IMR-90 (cell line): ENCODE measurements around the gene CCSER1. TPM values are rescaled to one million over a fixed set of nuclear protein-coding genes. Genes with fewer than 3 reads are reported as not detected.

Source experiments
- ATAC-seq: fragments of 200-7000 bp; cut with Tn5 transposase; 2 replicates; pipeline ENCODE4 v1.9.1; 2020; ENCODE audit warnings: low read depth, mild to moderate bottlenecking, moderate library complexity
- BruUV-seq: library from RNA; stranded (reverse); fragments of 400-500 nt; replicated peaks from 2 replicates; lab custom pipeline; 2021; lab: Mats Ljungman, UMichigan
- CTCF ChIA-PET: fragments of 300-600 bp; formaldehyde crosslinking; extraction: SDS; loops from one replicate; lab custom pipeline; 2021; ENCODE audit warnings: antibody characterized with exemption; lab: Yijun Ruan, JAX
- POLR2A ChIA-PET: fragments of 300-600 bp; sonication (Branson Sonifier 250); formaldehyde crosslinking; loops from one replicate; lab custom pipeline; 2022; ENCODE audit warnings: antibody characterized with exemption; ENCODE audit not compliant: unreplicated experiment; lab: Charles Lee
- DNase-seq: peaks from one replicate; pipeline ENCODE4 v3.0.0; 2013
- H2AFZ ChIP-seq: replicated peaks from 2 replicates; pipeline ENCODE3; 2013; ENCODE audit warnings: low read length, mild to moderate bottlenecking; ENCODE audit not compliant: poor library complexity
- H2AK5ac ChIP-seq: 2 replicates; pipeline ENCODE4 v1.6.1; 2013; ENCODE audit warnings: low read depth, low read length, inconsistent platforms
- H2AK9ac ChIP-seq: replicated peaks from 2 replicates; pipeline ENCODE3; 2013; ENCODE audit warnings: mild to moderate bottlenecking, low read depth, low read length, moderate library complexity; ENCODE audit not compliant: poor library complexity
- H2BK120ac ChIP-seq: 2 replicates; pipeline ENCODE4 v1.6.1; 2013; ENCODE audit warnings: low read depth, low read length, inconsistent platforms
- H2BK15ac ChIP-seq: 3 replicates; pipeline ENCODE4 v1.6.1; 2013; ENCODE audit warnings: low read depth, low read length, inconsistent platforms
- H2BK20ac ChIP-seq: 2 replicates; pipeline ENCODE4 v1.6.1; 2013; ENCODE audit warnings: low read depth, mild to moderate bottlenecking, inconsistent platforms, low read length, moderate library complexity
- H2BK5ac ChIP-seq: 2 replicates; pipeline ENCODE4 v1.6.1; 2013; ENCODE audit warnings: mild to moderate bottlenecking, low read depth, low read length, inconsistent platforms; ENCODE audit not compliant: poor library complexity, severe bottlenecking
- H3K14ac ChIP-seq: replicated peaks from 2 replicates; pipeline ENCODE4 v1.6.1; 2013; ENCODE audit warnings: low read depth, low read length, inconsistent platforms
- H3K18ac ChIP-seq: 2 replicates; pipeline ENCODE4 v1.6.1; 2013; ENCODE audit warnings: low read depth, low read length, control low read depth
- H3K23ac ChIP-seq: 2 replicates; pipeline ENCODE4 v1.6.1; 2013; ENCODE audit warnings: low read depth, low read length, inconsistent platforms
- H3K27ac ChIP-seq: 2 replicates; pipeline ENCODE4 v1.5.1; 2013; ENCODE audit warnings: mild to moderate bottlenecking, control low read depth, low read length; ENCODE audit not compliant: insufficient read depth
- H3K27me3 ChIP-seq: 2 replicates; pipeline ENCODE4 v1.6.1; 2013; ENCODE audit warnings: low read length; ENCODE audit not compliant: control insufficient read depth, insufficient read depth
- H3K36me3 ChIP-seq: 2 replicates; pipeline ENCODE4 v1.6.1; 2013; ENCODE audit warnings: low read length, mixed read lengths; ENCODE audit not compliant: control insufficient read depth, insufficient read depth
- H3K4ac ChIP-seq: 2 replicates; pipeline ENCODE4 v1.6.1; 2013; ENCODE audit warnings: low read depth, low read length, inconsistent platforms
- H3K4me1 ChIP-seq: 2 replicates; pipeline ENCODE4 v1.6.1; 2013; ENCODE audit warnings: low read length, mixed read lengths; ENCODE audit not compliant: control insufficient read depth, insufficient read depth
- H3K4me2 ChIP-seq: 2 replicates; pipeline ENCODE4 v1.6.1; 2013; ENCODE audit warnings: low read depth, mild to moderate bottlenecking, control low read depth, low read length, moderate library complexity
- H3K4me3 ChIP-seq: 2 replicates; pipeline ENCODE4 v1.5.1; 2013; ENCODE audit warnings: low read depth, mild to moderate bottlenecking, control low read depth, low read length, moderate library complexity; ENCODE audit not compliant: insufficient read depth
- H3K56ac ChIP-seq: 2 replicates; pipeline ENCODE4 v1.6.1; 2013; ENCODE audit warnings: low read length, inconsistent platforms; ENCODE audit not compliant: insufficient read depth; ENCODE audit errors: extremely low read depth
- H3K79me1 ChIP-seq, 2 experiments: 2 replicates each; pipeline ENCODE4 v1.6.1; 2013; ENCODE audit warnings: low read length in 2 of 2, inconsistent platforms in 1 of 2, low read depth in 1 of 2
- H3K9ac ChIP-seq: 2 replicates; pipeline ENCODE4 v1.6.1; 2013; ENCODE audit warnings: low read depth, low read length, control low read depth
- H3K9me1 ChIP-seq: 2 replicates; pipeline ENCODE4 v1.6.1; 2013; ENCODE audit warnings: low read length, inconsistent platforms; ENCODE audit not compliant: insufficient read depth
- H3K9me3 ChIP-seq: 2 replicates; pipeline ENCODE4 v1.6.1; 2013; ENCODE audit warnings: low read length; ENCODE audit not compliant: control insufficient read depth, insufficient read depth
- H4K20me1 ChIP-seq: 2 replicates; pipeline ENCODE4 v1.6.1; 2013; ENCODE audit warnings: low read length, inconsistent platforms; ENCODE audit not compliant: insufficient read depth
- H4K5ac ChIP-seq: 2 replicates; pipeline ENCODE4 v1.6.1; 2013; ENCODE audit warnings: mild to moderate bottlenecking, low read depth, low read length, control low read depth
- H4K8ac ChIP-seq, 2 experiments: 2 replicates each; pipeline ENCODE4 v1.6.1; 2013; ENCODE audit warnings: low read depth in 2 of 2, low read length in 2 of 2, control low read depth in 1 of 2, inconsistent platforms in 1 of 2
- H4K91ac ChIP-seq: 2 replicates; pipeline ENCODE4 v1.6.1; 2013; ENCODE audit warnings: low read depth, low read length, inconsistent platforms; ENCODE audit not compliant: insufficient read depth
- CHD1 ChIP-seq: IDR thresholded peaks from 2 replicates; pipeline ENCODE4 v1.6.1; 2012; ENCODE audit warnings: low read depth, low read length, improper control_type of control experiment
- FOS ChIP-seq: fragments of 150-350 bp; IDR thresholded peaks from 2 replicates; pipeline ENCODE4 v1.6.1; 2016; ENCODE audit warnings: low read depth, low read length
- MAZ ChIP-seq: IDR thresholded peaks from 2 replicates; pipeline ENCODE4 v1.6.1; 2012; ENCODE audit warnings: low read depth, mild to moderate bottlenecking, low read length, improper control_type of control experiment, moderate library complexity, borderline replicate concordance
- MXI1 ChIP-seq: IDR thresholded peaks from 2 replicates; pipeline ENCODE4 v1.6.1; 2012; ENCODE audit warnings: low read depth, mild to moderate bottlenecking, low read length, moderate library complexity, borderline replicate concordance
- POLR2A ChIP-seq: IDR thresholded peaks from 2 replicates; pipeline ENCODE4 v1.6.1; 2012; ENCODE audit warnings: mild to moderate bottlenecking, low read depth, low read length
- RCOR1 ChIP-seq: IDR thresholded peaks from 2 replicates; pipeline ENCODE4 v1.6.1; 2012; ENCODE audit warnings: mild to moderate bottlenecking, low read length, improper control_type of control experiment; ENCODE audit not compliant: insufficient replicate concordance
- SMC3 ChIP-seq: fragments of 150-350 bp; IDR thresholded peaks from 2 replicates; pipeline ENCODE4 v1.6.1; 2016; ENCODE audit warnings: low read depth, mild to moderate bottlenecking, antibody characterized with exemption, low read length, moderate library complexity
- WGBS, 2 experiments: methylation state at CpG; one replicate each; pipeline versions ENCODE4 v1.1.5 to v1.1.7; 2013; ENCODE audit warnings: missing lambda C conversion rate in 2 of 2; ENCODE audit not compliant: insufficient read length in 1 of 2; ENCODE audit errors: extremely low coverage in 2 of 2; 5-methylcytosine and 5-hydroxymethylcytosine counted together
- dilution Hi-C: fragments of 300-500 bp; cut with HindIII; formaldehyde crosslinking; loops from one replicate; pipeline ENCODE4 v1.14.3; 2018; ENCODE audit warnings: low sequenced_read_pairs; ENCODE audit not compliant: unreplicated experiment
- in situ Hi-C: fragments of 300-500 bp; cut with MboI; formaldehyde crosslinking; loops from 3 replicates; pipeline ENCODE4 v1.14.3; 2019; ENCODE audit warnings: low sequenced_read_pairs, inconsistent platforms, mixed read lengths
- intact Hi-C: fragments of 100-400 bp; cut with micrococcal nuclease; formaldehyde crosslinking; loops from 2 replicates; pipeline ENCODE4 v1.10.0; 2022
- polyA plus RNA-seq, 3 experiments: library from polyadenylated mRNA; depleted of rRNA; stranded (reverse); fragments of >200 nt; gene quantifications; 2 replicates each; pipeline ENCODE4 v1.2.3, GENCODE V29; 2012; ENCODE audit warnings: low replicate concordance in 1 of 3
- total RNA-seq: library from RNA; depleted of rRNA; stranded (reverse); fragments of >200 nt; gene quantifications from 2 replicates; pipeline ENCODE4 v1.2.3, GENCODE V29; 2012

Gene CCSER1
- total and polyA plus RNA-seq, 2 of the 4 experiments (the other 2 are of a cell fraction), result not detected

DNA sequence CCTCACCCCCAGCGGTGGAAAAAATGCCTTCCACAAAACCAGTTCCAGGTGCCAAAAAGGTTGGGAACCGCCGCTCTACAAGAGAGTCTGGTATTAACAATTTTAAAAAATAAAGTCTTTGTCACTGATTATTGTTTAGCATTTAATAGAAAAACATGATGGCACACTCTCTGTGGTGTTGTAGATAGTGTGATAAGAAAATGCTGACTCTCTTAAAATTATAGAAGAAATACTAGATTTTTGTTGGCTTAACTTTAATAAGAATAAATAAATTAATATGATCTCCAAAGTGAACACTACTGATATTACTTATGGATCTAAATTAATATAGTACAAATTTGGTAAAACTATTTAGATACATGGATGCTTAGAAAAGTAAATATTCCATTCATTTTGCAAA, 943.5 kb downstream of the CCSER1 start:
- no peak overlapping the region for H3K14ac ChIP-seq
- ATAC-seq, result no peak
- POLR2A ChIA-PET, result no interaction called here
- H4K5ac ChIP-seq, result no peak overlapping the region
- no peak overlapping the region for H2AK9ac ChIP-seq
- H3K18ac ChIP-seq, result no peak overlapping the region
- H3K36me3 ChIP-seq, result no peaks in the 10 kb centered on the region
- intact Hi-C loops (no loop called here), dilution Hi-C loops (no loop called here), in situ Hi-C loops (no loop called here)
- no TSS peak for BruUV-seq
- no peak overlapping the region for H2AFZ ChIP-seq
- H3K23ac ChIP-seq, result no peak overlapping the region
- H2BK5ac ChIP-seq, result no peak overlapping the region
- no peaks in the 10 kb centered on the region for H3K9me1 ChIP-seq
- no peaks in the 10 kb centered on the region for H3K79me1 ChIP-seq
- no peak overlapping the region for H3K56ac ChIP-seq
- DNase-seq, result no peak
- TF ChIP-seq RCOR1 (no peak), MXI1 (no peak), MAZ (no peak), POLR2A (no peak), CHD1 (no peak), SMC3 (no peak), FOS (no peak)
- no peak overlapping the region for H3K4me3 ChIP-seq
- no CpG with 5 or more reads among the region's 3 CpGs for WGBS, 2 experiments
- no peaks in the 10 kb centered on the region for H4K20me1 ChIP-seq
- H3K4ac ChIP-seq, result no peak overlapping the region
- H3K27ac ChIP-seq, result no peak overlapping the region
- H3K9ac ChIP-seq, result no peak overlapping the region
- H2BK120ac ChIP-seq, result no peak overlapping the region
- no peak overlapping the region for H4K8ac ChIP-seq
- H3K27me3 ChIP-seq, result no peaks in the 10 kb centered on the region
- no peak overlapping the region for H4K91ac ChIP-seq
- no peak overlapping the region for H2AK5ac ChIP-seq
- CTCF ChIA-PET, result no interaction called here
- peaks cover 2% of the 10 kb centered on the region; the same call in 1 of the 2 replicates for H3K9me3 ChIP-seq
- H3K4me1 ChIP-seq, result no peaks in the 10 kb centered on the region
- H2BK15ac ChIP-seq, result no peak overlapping the region
- no peak overlapping the region for H2BK20ac ChIP-seq
- H3K4me2 ChIP-seq, result no peak overlapping the region
